Suprapubic skin (tissue), 4 donors: Measurements from ENCODE around the gene CEP120. TPM values are rescaled to one million over a fixed set of nuclear protein-coding genes. Genes with fewer than 3 reads are reported as not detected.

Experiments used
- DNase-seq, 2 donors: peaks; one replicate each; pipeline ENCODE4 v3.0.0-alpha.2; 2019; ENCODE audit warnings: low spot score in 2 of 2
- H3K27ac ChIP-seq: fragments of 200-600 bp; sonication (generic); one replicate; pipeline ENCODE4 v1.5.1; 2019
- H3K27me3 ChIP-seq: fragments of 200-600 bp; sonication (generic); one replicate; pipeline ENCODE4 v1.5.1; 2019
- H3K36me3 ChIP-seq: fragments of 200-600 bp; sonication (generic); one replicate; pipeline ENCODE4 v1.5.1; 2019
- H3K4me1 ChIP-seq: fragments of 200-600 bp; sonication (generic); one replicate; pipeline ENCODE4 v1.5.1; 2019
- H3K4me3 ChIP-seq: fragments of 200-600 bp; sonication (generic); one replicate; pipeline ENCODE4 v1.5.1; 2019; ENCODE audit warnings: mild to moderate bottlenecking
- H3K9me3 ChIP-seq: fragments of 200-600 bp; sonication (generic); one replicate; pipeline ENCODE4 v1.5.1; 2019
- EP300 ChIP-seq: sonication (generic); formaldehyde crosslinking; IDR thresholded peaks from one replicate; pipeline ENCODE4 v1.6.1; 2017; ENCODE audit warnings: antibody characterized with exemption
- POLR2A ChIP-seq, 2 donors: fragments of 450-650 bp; IDR thresholded peaks; one replicate each; pipeline ENCODE4 v1.6.1; 2017; ENCODE audit warnings: antibody characterized with exemption in 2 of 2, mild to moderate bottlenecking in 2 of 2, moderate library complexity in 2 of 2
- POLR2AphosphoS5 ChIP-seq, 3 donors: sonication (generic); formaldehyde crosslinking; IDR thresholded peaks; one replicate each; pipeline ENCODE4 v1.6.1; 2017; ENCODE audit warnings: antibody characterized with exemption in 3 of 3
- WGBS: methylation state at CpG from one replicate; pipeline ENCODE4 v1.1.5; 2018; 5-methylcytosine and 5-hydroxymethylcytosine counted together
- total RNA-seq, 4 donors: library from RNA; depleted of rRNA; stranded (reverse); fragments of >200 nt; gene quantifications; one replicate each; pipeline ENCODE4 v1.1.0, GENCODE V29; 2016
- TF ChIP-seq, protein P1 (sequence below), 2 donors: fragments of 200-600 bp in 1 of 2; fragments of 450-650 bp in 1 of 2; sonication (generic) in 1 of 2; IDR thresholded peaks; one replicate each; pipeline ENCODE4 v1.5.1; 2016 to 2019; ENCODE audit warnings: antibody characterized with exemption in 2 of 2, mild to moderate bottlenecking in 1 of 2, moderate library complexity in 1 of 2

The CEP120 gene
- total RNA-seq, 4 donors from 2014 or later = 5.7 to 18.3 (median 10.7) TPM

DNA sequence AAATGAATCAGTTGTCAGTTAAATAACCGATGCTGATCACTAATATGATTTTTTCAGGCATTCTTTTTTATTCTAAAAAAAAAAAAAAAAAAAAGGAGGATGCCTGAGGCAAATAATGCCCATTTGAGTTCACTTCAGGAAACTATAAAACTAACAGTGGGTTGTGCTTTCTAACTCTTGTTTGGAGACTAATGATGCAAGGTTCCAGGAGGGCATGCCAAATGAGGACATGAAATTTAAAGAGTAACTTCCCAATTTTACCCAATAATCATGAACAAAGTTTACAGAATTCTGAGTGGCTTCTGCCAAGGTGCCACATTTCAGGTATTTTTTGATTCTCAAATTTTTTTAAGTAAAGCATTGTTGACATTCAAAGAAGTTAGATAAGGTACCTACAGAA is 41.0 kb downstream of the CEP120 start:
- Histone ChIP-seq H3K27me3 (no peaks in the 10 kb centered on the region), H3K4me1 (no peaks in the 10 kb centered on the region), H3K9me3 (no peaks in the 10 kb centered on the region), H3K4me3 (no peak overlapping the region), H3K27ac (no peak overlapping the region), H3K36me3 (peaks cover 52% of the 10 kb centered on the region)
- 83% methylated on average over 1 of the region's 1 CpG for WGBS
- DNase-seq = no peak
- TF ChIP-seq EP300 (no peak), POLR2AphosphoS5 (IDR thresholded peaks at IDR 0.05) (no peak), POLR2A (IDR thresholded peaks at IDR 0.05) (no peak)
- TF ChIP-seq, protein P1, sequence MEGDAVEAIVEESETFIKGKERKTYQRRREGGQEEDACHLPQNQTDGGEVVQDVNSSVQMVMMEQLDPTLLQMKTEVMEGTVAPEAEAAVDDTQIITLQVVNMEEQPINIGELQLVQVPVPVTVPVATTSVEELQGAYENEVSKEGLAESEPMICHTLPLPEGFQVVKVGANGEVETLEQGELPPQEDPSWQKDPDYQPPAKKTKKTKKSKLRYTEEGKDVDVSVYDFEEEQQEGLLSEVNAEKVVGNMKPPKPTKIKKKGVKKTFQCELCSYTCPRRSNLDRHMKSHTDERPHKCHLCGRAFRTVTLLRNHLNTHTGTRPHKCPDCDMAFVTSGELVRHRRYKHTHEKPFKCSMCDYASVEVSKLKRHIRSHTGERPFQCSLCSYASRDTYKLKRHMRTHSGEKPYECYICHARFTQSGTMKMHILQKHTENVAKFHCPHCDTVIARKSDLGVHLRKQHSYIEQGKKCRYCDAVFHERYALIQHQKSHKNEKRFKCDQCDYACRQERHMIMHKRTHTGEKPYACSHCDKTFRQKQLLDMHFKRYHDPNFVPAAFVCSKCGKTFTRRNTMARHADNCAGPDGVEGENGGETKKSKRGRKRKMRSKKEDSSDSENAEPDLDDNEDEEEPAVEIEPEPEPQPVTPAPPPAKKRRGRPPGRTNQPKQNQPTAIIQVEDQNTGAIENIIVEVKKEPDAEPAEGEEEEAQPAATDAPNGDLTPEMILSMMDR (IDR thresholded peaks at IDR 0.05) = no peak

DNA sequence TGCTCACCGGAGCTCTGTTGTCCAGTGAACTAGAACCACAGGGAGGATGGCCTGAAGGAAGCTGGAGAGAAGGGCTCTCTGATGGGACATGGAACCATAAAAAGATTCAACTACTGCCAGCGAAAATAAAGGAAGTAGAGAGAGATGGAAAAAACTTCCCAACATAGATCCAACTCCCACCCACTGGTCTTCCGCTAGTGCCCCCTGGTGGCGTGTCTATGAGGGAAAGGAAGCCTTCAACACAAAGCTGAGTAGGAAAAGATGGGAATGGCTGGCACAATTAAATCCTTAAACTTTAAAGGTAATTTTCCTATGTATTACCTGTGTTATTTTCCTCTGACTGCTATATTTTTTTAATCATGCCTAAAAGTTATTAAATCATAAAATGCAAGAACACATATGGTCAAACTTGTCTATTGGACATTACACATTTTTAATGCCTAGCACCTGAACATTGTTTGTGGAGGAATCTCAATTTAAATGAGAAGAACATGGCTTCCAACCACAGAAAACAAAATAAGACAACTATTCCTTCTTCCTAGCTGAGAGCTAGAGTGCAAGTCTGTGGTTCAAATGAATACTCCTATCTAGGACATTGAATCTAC is 51.5 kb downstream of the CEP120 start:
- TF ChIP-seq POLR2AphosphoS5 (IDR thresholded peaks at IDR 0.05) = no peak
- TF ChIP-seq, protein P1 (IDR thresholded peaks at IDR 0.05) = peak in 1 of 2 donors; percentile 29
- Histone ChIP-seq H3K9me3 (no peaks in the 10 kb centered on the region), H3K4me3 (no peak overlapping the region), H3K36me3 (peaks cover 35% of the 10 kb centered on the region), H3K4me1 (no peaks in the 10 kb centered on the region), H3K27ac (no peak overlapping the region), H3K27me3 (no peaks in the 10 kb centered on the region)
- no peak for DNase-seq
- WGBS = 89% methylated on average over 4 of the region's 4 CpGs

DNA sequence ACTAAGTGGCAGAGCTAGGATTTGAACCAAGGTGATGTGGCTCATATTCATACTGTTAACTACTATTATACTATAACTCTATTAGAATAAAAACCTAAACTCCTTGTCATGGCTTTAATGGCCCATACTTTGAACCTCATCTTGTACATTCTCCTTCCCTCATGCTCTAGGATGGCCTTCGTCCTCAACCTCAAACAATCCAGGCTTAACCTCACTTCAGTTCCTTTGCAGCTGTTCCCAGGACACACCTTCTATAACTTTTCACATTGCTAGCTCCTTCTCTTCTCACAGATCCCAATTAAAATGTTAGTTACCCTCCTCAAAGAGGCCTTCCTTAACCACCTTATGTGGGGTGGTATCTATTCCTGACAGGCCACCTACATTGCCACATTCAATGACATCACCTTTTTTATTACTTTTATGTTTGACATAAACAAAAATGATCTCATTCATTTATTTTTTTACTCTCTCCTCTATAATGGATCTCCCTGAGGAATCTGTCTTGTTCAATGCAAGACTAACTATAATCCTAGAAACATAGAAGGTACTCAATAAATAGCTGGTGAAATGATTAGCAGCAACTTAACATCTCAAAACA is 53.7 kb downstream of the CEP120 start:
- Histone ChIP-seq H3K4me1 (no peaks in the 10 kb centered on the region), H3K36me3 (peaks cover 14% of the 10 kb centered on the region), H3K4me3 (no peak overlapping the region), H3K9me3 (no peaks in the 10 kb centered on the region), H3K27ac (no peak overlapping the region), H3K27me3 (no peaks in the 10 kb centered on the region)
- no peak for DNase-seq
- TF ChIP-seq EP300 = no peak
- no peak for TF ChIP-seq POLR2A (IDR thresholded peaks at IDR 0.05)
- no peak for TF ChIP-seq POLR2AphosphoS5 (IDR thresholded peaks at IDR 0.05)
- WGBS = 86% methylated on average over 1 of the region's 1 CpG

DNA sequence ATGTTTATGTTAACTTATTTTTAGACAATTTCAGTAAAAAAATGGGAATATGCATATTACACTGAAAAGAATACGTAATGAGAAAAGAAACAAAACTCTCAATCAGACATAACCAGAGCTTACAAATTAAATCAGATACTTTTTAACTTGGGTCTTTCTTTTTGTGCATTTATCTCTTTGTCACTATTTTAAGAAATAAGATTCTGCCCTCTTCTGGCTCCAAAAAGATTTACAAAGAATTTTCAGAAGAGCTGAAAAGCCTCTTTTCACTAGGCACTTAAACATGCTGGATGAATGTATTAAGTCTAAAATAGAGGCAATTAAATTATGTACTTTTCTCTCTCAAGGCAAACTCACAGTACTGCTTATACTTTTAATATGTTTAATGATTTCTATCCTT is 55.5 kb downstream of the CEP120 start:
- no peaks in the 10 kb centered on the region for H3K4me1 ChIP-seq
- TF ChIP-seq, protein P1 (IDR thresholded peaks at IDR 0.05) = no peak
- TF ChIP-seq EP300 (no peak), POLR2AphosphoS5 (IDR thresholded peaks at IDR 0.05) (no peak), POLR2A (IDR thresholded peaks at IDR 0.05) (no peak)
- H3K27me3 ChIP-seq = no peaks in the 10 kb centered on the region
- no peak for DNase-seq
- H3K4me3 ChIP-seq = no peak overlapping the region
- H3K27ac ChIP-seq = no peak overlapping the region
- H3K36me3 ChIP-seq = peaks cover 10% of the 10 kb centered on the region
- H3K9me3 ChIP-seq = no peaks in the 10 kb centered on the region
- WGBS = 84% methylated on average over 1 of the region's 1 CpG

DNA sequence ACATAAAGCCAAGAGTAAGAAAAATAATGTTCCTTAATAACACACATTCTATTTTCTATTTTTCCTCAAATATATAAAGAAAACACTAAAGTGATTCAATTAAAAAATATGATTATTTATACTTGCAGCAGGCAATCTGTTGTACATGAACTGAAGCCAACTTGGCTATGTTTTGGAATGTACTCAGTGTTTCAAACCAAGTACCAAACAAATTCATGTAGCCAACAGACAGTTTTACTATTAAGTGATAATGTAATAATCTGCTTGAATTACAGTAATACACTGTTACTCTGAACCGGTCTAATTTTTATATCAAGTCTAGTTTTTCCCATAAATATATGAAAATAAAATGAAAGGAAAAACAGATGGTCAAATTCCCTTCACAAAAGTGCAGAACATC is 58.0 kb downstream of the CEP120 start:
- 47% methylated on average over 1 of the region's 1 CpG for WGBS
- DNase-seq = no peak
- Histone ChIP-seq H3K4me3 (no peak overlapping the region), H3K4me1 (no peaks in the 10 kb centered on the region), H3K27ac (no peak overlapping the region), H3K27me3 (no peaks in the 10 kb centered on the region), H3K36me3 (peaks cover 6% of the 10 kb centered on the region), H3K9me3 (no peaks in the 10 kb centered on the region)
- TF ChIP-seq POLR2A (IDR thresholded peaks at IDR 0.05) = no peak
- no peak for TF ChIP-seq EP300
- TF ChIP-seq POLR2AphosphoS5 (IDR thresholded peaks at IDR 0.05) = no peak
- TF ChIP-seq, protein P1 (IDR thresholded peaks at IDR 0.05) = no peak
